GM21381 (cell line): Measurements from ENCODE around the gene ITGAD.
"Not testable (repeated sequence)": the region's sequence is repeated elsewhere in the genome, so short reads cannot be mapped to it uniquely, and the experiment has no call there.

ENCODE experiments used
- ATAC-seq: cut with Tn5 transposase; IDR thresholded peaks from one replicate; pipeline ENCODE4 v1.9.1; 2021; ENCODE audit warnings: mild to moderate bottlenecking, moderate library complexity; ENCODE audit not compliant: unreplicated experiment

Gene ITGAD

GRCh38 chr16:31429314-31429713 lies 36.2 kb downstream of the ITGAD start:
- no peak for ATAC-seq

DNA sequence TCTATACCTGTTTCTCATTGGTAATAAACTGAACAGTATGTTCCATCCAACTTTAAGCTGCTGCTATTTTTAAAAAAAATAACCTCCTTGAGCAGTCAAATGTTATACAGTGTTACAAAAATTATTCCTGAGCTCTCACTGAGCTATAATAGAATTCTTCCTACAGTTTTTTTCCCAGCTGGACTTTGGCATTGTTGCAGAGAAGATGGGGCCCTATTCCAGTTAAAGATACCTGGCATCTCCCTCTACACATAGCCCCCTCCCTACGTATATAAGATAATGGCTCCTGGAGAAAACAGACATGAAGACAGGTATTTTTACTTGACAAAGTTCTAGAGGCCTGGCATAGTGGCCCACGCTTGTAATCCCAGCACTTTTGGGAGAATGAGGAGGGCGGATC lies 36.7 kb downstream of the ITGAD start:
- no peak for ATAC-seq

- no peak for ATAC-seq
Observed at GRCh38 chr16:31430380-31431052, 37.4 kb downstream of the ITGAD start.

DNA sequence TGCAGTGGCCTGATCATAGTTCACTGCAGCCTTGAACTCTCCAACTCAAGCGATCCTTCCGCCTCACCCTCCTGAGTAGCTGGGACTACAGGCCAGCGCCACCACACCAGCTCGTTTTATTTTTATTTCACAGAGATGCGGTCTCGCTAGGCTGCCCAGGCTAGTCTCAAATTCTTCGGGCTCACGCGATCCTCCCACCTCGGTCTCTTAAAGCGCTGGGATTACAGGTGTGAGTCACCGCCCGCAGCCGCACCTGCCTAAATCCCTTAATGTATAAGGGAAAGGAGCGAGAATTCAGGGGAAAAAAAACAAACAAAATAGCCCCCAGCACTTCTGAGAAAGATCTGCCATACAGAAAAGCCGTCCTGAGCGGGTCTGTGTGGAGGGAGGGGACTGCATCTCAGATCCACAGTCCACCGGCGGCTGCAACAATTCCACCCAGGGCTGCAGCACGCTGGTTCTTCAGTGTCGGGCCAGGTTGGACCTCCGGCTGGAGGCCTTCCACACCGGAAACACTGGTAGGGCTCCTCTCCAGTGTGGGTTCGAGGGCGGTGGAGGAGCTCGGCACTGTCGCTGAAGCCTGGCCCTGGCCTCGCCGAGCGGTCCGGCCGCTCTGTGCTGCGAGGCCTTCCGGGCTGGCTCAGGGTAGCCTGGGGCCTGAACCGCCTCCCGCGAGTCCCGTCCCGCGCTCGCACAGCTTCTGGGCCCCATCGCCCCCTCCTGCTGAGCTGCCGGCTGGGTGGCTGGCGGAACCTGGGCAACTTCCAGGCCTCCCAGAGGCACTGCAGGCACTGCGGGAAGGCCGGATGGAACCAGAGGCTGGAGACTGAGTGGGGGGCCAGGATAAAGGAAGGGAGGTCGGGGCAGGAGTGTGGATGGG lies 42.4 kb downstream of the ITGAD start:
- no peak for ATAC-seq

DNA sequence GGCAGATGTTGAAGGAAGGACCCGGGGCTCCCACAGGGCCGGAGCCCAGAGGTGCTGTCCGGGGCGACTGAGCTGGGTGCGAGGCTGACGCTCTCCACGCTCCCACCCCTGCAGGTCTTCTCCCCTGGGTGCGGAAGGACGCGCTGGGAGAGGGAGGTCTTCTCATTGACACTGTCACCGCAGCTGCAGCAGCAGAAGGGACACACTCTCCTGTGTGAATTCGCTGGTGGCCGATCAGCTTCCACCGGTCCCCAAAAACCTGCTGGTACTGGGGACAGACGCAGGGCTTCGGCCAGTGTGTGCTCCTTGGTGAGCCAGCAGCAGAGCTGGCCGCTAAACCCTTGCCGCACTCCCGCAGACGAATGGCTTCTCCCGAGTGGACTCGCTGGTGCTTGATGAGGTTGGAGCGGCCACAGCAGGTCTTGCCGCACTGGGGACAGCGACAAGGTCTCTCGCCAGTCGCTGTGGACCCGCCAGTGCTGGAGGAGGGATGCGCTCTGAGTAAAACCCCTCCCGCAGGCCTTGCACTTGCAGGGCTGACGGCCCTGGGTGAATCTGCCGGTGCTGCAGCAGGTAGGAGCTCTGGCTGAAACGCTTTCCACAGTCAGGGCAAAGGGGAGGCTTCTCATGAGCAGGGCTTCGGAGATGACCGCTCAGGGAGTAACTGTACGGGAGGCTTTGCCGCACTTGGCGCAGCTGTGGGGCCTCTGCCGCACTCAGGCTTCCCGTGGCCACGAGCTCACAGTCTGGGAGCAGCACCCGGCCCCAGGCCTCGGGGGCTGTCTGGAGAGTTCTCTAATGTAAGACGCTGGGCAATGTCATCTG lies 43.3 kb downstream of the ITGAD start:
- ATAC-seq = no peak

DNA sequence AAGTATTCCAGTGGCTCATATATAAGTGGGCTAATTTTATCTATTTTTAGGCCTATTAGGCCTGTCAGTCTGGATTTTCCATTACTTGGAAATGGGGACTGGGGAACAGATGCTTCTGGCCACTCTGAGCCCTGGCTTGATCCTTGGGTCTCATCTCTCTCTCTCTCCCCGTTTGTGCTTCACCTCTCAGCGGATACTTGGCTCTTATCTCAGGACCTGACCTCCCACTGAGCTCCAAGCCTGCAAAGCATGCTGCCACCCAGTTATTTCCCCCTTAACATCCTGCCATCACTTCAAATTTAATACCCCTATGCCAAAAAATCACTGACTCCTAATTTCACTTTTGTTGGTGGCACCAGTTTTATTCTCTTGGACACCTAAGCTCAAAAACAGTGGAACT lies 45.3 kb downstream of the ITGAD start:
- ATAC-seq = no peak

GRCh38 chr16:31439023-31439422 lies 45.9 kb downstream of the ITGAD start:
- ATAC-seq = not testable (repeated sequence)

DNA sequence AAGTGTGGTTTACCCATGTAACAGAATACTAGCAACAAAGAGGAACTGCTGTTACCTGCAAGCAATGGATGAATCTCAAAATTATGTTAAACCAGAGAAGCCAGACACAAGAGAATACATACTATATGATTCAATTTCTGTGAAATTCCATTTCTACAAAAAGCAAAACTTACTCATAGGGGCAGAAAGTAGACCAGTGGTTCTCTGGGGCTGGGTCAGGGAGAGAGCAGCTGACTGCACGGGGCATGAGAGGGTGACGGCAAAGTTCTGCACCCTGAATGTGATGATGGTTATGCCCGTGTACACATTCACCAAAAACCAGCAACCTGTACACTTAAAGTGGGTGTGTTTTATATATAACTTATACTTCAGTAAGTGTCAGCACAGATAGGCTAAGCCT lies 46.4 kb downstream of the ITGAD start:
- ATAC-seq = no peak

DNA sequence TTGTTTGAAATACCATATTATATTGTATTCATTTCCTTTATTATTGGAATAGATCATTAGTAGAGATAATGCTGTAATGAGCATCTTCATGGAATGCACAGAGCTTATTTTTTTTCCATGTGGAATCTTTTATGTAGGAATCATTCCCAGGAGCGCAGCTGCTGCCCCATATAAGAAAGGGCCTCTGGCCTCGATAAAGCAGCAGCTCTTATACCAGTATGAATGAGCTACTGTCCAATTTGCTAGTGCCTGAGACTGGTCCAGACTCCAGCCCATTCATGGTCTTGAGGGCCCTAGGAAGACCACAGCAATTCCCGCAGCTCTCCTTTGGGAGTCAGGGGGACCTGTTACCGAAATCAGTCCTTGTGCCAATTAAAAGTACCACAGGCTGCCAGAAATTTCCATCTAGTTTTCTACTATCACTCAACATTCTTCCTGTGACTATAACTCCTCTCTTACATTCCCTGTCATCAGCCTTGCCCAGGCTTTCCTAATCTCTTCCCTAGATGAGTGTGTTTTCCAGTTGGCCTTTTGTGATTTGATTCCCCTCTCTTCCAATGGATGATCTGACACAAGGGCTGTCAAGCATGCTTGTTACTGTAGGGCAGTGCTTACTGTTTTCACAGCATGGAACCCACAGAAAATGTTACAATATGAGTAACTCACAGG lies 47.5 kb downstream of the ITGAD start:
- no peak for ATAC-seq

- no peak for ATAC-seq
Observed at GRCh38 chr16:31441956-31442355, 48.8 kb downstream of the ITGAD start.

- ATAC-seq = not testable (repeated sequence)
Observed at GRCh38 chr16:31445931-31446330, 52.8 kb downstream of the ITGAD start.

DNA sequence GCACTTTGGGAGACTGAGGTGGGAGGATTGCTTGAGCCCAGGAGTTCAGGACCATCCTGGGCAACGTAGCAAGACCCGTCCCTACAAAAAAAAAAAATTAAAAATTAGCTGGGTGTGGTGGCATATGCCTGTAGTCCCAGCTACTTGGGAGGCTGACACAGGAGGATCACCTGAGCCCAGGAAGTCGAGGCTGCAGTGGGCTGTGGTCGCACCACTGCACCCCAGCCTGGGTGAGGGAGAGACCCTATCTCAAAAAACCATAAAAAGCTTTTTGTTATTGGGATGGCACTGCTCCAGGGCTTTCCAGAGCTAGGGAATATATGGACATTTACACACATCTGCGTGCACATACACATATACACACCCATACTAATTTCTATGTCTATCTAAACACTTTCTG lies 58.1 kb downstream of the ITGAD start:
- no peak for ATAC-seq

DNA sequence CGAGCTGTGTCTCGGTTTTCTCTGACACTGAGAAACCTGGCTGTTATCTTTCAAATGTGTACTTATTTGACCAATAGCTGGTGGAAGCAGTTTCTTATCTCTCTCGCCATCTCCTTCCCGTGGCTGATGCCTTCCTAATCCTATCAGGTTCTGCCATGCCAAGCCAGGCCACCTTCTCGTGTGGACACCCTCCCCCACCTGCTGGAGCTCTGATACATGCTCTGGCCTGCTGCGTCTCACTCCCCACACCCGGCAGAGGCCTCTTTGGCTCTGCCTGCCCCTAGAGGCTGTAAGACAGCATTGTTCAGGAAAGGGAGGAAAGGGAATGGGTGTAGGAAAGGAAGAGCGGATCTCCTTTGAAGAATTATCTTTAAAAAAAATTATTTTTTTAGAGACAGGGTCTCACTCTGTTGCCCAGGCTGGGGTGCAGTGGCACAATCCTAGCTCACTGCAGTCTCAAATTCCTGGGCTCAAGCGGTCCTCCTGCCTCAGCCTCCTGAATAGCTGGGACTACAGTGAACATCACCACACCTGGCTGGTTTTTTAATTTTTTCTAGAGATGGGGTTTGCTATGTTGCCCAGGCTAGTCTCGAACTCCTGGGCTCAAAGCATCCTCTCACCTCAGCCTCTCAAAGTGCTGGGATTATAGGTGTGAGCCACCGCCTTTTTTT lies 58.7 kb downstream of the ITGAD start:
- ATAC-seq = no peak

DNA sequence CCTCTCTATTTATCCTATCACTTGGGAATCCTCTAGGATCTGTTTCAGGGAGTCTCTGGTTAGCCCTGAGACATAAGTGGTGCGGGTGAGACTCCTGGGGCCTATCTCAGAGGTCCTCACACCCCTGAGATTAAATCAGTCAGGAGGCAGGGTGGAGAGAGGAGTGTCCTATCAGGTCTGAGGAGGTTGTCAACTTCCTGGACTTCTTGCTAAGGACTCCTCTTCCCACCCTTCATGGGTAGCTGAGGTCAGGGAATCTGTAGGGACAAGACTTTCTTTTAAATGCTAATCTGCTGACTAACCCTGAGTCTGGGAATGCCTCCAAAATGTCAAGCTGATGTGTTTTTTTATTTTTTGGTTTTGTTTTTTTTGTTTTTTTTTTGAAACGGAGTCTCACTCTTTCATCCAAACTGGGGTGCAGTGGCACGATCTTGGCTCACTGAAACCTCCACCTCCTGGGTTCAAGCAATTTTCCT lies 59.5 kb downstream of the ITGAD start:
- no peak for ATAC-seq

- no peak for ATAC-seq
Observed at GRCh38 chr16:31453255-31454204, 60.4 kb downstream of the ITGAD start.

DNA sequence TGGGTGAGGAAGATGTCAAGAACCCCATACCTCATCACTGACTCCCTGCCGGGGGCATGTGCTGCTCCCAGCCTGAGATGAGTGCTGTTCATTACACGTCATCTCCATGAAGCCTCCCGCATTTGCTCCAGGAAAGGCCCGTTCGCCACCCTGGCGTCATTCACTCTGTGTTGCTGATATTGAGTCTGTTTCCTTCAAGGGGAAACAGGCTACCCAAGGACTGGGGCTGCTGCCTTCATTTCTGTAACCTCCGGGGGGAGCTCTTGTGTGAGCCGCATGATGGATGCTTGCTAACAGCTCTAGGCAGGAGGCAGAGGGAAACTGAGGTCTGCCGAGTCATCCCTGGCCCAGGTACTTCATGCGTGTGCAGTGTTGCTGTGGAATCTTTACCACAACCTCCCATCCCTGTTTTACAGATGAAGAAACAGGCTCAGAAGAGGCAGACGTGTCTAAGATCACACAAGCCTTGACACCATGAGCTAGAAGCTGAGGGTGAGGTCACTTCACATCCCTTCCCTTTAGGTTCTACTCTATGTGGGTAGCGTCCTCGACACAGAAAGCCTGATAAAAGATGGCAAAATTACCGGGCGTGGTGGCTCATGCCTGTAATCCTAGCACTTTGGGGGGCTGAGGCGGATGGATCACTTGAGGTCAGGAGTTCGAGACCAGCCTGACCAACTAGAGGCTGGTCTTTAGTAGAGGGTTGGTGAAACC lies 62.6 kb downstream of the ITGAD start:
- no peak for ATAC-seq

- ATAC-seq = no peak
Observed at GRCh38 chr16:31456988-31457360, 63.8 kb downstream of the ITGAD start.

DNA sequence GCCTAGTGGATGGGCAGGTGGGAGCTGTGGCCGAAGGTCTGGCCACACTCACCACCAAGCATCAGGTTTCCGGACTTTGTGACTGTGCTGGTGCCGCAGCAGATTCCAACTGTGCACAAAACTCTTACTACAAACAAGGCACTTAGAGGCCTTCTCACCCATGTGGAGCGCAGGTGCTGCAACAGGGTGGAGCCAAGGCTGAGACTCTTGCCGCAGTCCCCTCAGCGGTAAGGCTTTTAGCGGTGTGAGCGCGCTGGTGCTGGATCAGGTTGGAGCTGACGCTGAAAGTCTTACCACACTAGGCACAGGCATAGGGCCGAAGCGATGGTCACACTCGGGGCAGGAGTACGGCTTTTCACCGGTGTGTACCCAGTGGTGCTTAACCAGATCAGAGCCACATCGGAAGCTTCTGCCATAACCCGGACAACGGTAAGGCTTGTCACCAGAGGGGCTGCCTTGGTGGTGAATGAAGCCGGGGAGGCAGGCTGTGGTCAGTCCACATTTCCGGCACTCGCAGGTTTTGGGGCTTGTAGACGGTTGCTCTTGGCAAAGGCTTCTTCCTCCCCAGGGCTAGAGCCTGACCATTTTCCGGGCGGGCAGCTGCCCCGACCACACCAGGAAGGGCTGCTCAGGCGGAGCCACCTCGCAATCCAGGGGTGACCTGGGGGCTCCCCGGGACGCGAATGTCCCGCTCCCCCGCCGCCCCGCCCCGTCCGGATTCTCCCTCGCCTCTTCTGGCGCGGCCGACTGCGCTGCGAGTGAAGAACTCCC lies 65.1 kb downstream of the ITGAD start:
- no peak for ATAC-seq
